HG03575 (cell line): ENCODE data around the gene APOA1.

ENCODE experiments used
- ATAC-seq: cut with Tn5 transposase; IDR thresholded peaks from one replicate; pipeline ENCODE4 v1.9.1; 2021; ENCODE audit not compliant: unreplicated experiment, insufficient number of reproducible peaks, low FRiP score; ENCODE audit errors: extremely low read depth

Gene APOA1

DNA sequence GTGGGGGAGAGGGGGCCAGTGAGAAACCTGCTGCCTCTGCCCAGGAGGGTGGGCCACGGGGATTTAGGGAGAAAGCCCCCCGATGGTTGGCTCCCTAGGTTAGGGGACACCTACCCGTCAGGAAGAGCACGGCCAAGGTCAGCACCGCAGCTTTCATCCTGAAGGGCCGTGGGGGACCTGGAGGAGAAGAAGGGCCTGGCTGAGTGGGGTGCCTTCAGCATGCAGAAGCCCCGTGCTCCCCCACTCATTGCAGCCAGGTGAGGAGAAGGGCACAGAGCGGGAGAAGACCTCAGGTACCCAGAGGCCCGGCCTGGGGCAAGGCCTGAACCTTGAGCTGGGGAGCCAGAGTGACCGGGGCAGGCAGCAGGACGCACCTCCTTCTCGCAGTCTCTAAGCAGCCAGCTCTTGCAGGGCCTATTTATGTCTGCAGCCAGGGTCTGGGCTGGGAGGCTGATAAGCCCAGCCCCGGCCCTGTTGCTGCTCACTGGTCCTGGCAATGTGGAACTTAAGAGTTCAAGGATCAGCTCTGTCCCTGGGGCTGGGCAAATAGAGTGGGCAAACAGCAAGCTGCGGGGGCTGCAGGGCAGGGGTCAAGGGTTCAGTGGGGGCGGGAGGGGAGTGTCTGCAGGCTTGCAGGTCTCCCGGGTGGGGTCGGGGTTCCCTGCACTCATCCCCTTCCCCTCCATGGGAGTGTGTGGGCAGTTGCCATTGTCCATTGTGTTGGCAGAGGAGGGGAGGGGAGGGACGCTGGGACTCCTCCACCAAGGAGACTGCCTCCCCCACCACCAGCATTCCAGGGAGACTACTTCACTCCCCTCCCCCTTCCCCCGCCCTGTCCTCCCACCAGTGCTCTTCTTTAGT is at the start of gene APOA1:
Gene APOA1, minus strand, starts transcription at position 392 of the 861 bp plus-strand sequence. Its CDS starts 235 bp downstream, at position 157.
- no peak for ATAC-seq

DNA sequence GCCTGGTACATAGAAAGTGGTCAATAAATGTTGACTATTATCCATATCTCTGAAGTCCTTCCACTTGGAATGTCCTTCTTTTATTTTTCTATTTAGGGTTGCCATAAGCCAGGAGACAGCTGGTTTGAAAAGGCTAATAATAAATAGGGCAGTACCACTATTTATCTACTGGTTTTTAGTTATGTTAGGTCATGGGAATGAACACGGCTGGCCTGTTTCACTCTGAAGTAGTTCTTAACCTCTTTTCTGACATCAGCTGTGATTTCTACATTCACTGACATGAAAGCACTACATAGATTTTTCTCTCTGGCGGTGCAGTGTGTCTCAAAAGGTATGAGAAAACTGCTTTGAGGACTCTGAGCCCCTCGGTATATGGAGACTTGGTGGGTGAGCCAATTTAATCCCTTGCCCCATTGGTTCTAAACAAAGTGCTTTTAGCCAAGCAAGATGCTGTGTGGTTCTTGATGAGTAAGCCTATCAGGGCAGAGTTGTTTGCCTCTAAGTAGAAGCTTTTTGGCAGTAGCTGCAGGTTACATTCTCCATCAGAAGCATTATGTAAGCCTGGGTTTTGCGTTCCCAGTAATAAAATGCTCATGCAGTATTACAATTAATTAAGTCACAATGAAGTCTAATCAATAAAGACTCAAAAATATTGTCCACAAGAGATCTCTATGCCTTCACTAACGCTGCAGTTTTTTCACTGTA is 48.7 kb upstream of the APOA1 start:
- no peak for ATAC-seq

- no peak for ATAC-seq
Observed at GRCh38 chr11:116882386-116882785, 45.0 kb upstream of the APOA1 start.

DNA sequence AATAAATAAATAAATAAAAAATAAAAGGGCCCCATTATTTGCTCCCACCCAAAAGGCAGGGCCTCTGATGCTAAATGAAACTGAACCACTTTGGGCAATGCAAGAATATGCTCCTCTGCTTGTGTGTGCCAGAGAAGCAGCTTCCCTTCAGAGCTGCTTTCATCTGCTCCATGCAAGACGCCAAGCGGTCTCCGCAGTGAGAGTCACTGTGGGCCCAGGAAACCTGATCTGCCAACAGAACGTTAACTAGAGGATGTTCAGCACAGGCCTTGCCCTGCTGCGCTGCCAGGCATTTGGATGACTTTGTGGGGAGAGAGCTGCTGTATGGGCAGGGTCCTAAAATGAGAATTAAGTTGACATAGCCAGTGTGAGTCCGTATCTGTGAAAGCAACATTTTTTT is 43.7 kb upstream of the APOA1 start:
- no peak for ATAC-seq

DNA sequence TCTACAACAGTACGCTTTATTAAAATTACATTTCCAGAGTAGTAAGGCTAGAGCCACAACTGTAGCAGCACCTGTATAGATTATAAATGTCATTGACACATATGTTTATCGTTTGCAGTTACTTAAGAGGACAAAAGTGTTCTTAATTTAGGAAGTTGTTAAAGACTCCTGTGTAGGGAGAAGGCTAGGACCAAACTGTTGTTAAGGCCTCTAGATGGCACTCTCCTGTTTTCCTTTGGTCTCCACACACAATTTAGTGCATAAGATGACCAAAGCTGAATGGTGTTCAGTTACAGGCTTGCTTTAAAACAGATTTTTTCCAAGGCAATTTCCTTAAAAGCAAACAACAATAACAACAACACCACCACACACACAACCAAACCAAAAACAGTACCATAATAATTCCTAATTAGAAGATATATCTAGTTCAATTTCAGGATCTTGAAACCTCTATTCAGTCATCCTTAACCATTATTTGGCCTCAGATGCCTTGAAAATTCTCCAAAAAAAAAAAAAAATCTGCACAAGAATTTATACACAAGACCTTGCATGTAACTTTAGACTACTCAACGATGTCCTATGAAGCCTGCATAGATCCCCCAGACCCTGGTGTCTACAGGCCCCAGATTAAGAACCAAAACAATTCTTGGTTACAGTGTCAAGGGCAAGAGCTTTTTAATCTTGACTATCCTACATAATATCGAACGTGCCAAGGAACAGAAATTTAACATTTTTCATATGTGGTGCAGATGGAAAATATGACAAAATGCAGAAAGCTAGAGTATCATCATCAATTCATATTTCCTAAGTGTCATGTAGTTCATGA is 42.6 kb upstream of the APOA1 start:
- no peak for ATAC-seq

DNA sequence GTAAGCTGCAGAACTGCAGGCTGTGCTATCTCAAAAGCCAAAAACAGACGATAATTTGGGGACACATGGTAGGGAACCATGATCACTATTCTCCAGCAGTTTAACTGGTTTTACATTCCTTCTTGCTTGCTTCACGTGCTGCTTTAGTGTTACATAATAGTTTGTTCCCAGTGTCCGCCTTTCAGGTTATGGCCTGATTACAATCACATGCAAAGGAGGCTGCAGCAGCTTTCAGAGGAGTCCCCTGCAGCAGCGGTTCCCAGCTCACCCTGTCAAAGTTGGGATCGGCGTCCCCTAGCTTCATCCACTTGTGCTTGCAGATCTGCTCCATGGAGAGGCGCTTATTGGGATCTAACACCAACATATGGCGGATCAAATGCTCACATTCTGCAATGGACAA is 39.2 kb upstream of the APOA1 start:
- no peak for ATAC-seq

GRCh38 chr11:116875194-116875593 is 37.8 kb upstream of the APOA1 start:
- no peak for ATAC-seq

DNA sequence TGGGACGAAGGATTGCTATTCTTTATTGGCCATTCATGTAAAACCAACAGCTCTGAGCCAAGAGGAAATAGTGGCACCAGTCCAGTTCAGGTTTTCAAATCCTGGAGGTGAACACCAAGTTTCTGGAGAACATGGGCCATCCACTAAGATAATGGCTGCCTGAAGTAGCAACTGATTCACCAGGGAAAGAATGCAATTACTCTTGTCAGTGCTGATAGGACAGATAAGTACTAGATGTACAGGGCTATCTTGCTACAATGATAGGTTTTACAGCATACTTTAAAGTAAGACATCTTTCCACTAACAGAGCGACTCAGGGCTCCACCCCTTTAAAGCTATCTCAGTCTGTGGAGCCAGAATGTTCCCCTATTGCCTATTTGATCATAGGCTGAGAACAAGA is 36.8 kb upstream of the APOA1 start:
- no peak for ATAC-seq

DNA sequence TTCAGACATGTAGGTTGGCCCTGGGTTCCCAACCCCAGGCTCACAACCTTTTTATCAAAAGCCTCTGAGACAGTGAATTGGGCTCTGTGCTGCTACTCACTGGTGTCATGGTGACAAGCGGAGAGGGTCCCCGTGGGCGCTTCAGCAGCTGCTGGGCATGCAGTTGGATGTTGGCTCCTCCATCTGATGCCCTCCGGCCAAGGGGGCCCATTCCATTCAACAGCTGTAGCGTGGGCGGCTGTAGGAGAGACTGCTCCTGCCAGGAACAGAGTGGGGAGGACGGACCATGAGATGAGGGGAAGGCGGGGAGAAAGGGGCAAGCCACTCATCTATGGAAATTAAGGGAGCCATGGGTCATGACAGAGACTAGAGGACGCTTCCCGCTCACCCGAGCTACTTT is 36.0 kb upstream of the APOA1 start:
- ATAC-seq = no peak

GRCh38 chr11:116871248-116871647 is 33.8 kb upstream of the APOA1 start:
- no peak for ATAC-seq

- no peak for ATAC-seq
Observed at GRCh38 chr11:116870054-116870453, 32.6 kb upstream of the APOA1 start.

GRCh38 chr11:116869610-116870009 is 32.2 kb upstream of the APOA1 start:
- ATAC-seq = no peak

- ATAC-seq = no peak
Observed at GRCh38 chr11:116868066-116868465, 30.6 kb upstream of the APOA1 start.

- no peak for ATAC-seq
Observed at GRCh38 chr11:116867619-116868018, 30.2 kb upstream of the APOA1 start.

GRCh38 chr11:116866804-116867455 is 29.5 kb upstream of the APOA1 start:
- ATAC-seq = no peak

- no peak for ATAC-seq
Observed at GRCh38 chr11:116865696-116866095, 28.3 kb upstream of the APOA1 start.

GRCh38 chr11:116864531-116864930 is 27.1 kb upstream of the APOA1 start:
- ATAC-seq = no peak

DNA sequence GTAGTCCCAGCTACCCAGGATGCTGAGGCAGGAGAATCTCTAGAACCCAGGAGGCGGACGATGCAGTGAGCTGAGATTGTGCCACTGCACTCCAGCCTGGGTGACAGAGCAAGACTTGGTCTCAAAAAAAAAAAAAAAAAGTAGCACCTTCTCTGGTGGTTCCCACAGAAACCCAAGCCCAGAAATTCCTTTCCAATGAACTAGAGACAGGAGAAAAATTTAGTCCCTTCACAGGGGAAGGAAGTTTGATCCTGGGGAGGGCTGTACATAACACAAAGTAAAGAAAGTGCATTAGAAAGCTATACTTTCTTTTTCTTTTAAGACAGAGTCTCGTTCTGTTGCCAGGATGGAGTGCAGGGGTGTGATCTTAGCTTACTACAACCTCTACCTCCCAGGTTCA is 25.5 kb upstream of the APOA1 start:
- no peak for ATAC-seq

GRCh38 chr11:116862185-116862584 is 24.8 kb upstream of the APOA1 start:
- ATAC-seq = no peak
